Mesendoderm (in vitro differentiated cells): ENCODE measurements around the gene SLC7A8.

Experiments used
- DNase-seq: peaks from one replicate; pipeline ENCODE4 v3.0.0; 2013
- H2AK5ac ChIP-seq: 2 replicates; pipeline ENCODE4 v1.6.1; 2013; ENCODE audit warnings: low read length, inconsistent platforms
- H2BK120ac ChIP-seq: 2 replicates; pipeline ENCODE4 v1.6.1; 2013; ENCODE audit warnings: low read depth, mild to moderate bottlenecking, low read length, moderate library complexity, mixed read lengths
- H2BK15ac ChIP-seq: replicated peaks from 2 replicates; pipeline ENCODE4 v1.6.1; 2013; ENCODE audit warnings: low read depth, mild to moderate bottlenecking, moderate library complexity
- H2BK5ac ChIP-seq: 2 replicates; pipeline ENCODE4 v1.6.1; 2013; ENCODE audit warnings: low read length, inconsistent platforms
- H3K18ac ChIP-seq: 2 replicates; pipeline ENCODE4 v1.6.1; 2013; ENCODE audit warnings: mild to moderate bottlenecking, low read length, mixed read lengths
- H3K23ac ChIP-seq: one replicate; pipeline ENCODE4 v1.6.1; 2013; ENCODE audit warnings: low read length
- H3K27ac ChIP-seq: 2 replicates; pipeline ENCODE4 v1.5.1; 2013; ENCODE audit warnings: low read depth, mild to moderate bottlenecking, inconsistent platforms, low read length, moderate library complexity
- H3K27me3 ChIP-seq: 2 replicates; pipeline ENCODE4 v1.6.1; 2013; ENCODE audit warnings: low read length, control low read depth, mild to moderate bottlenecking, inconsistent platforms; ENCODE audit not compliant: insufficient read depth, poor library complexity
- H3K36me3 ChIP-seq: 2 replicates; pipeline ENCODE4 v1.6.1; 2013; ENCODE audit warnings: low read length, inconsistent platforms; ENCODE audit not compliant: control insufficient read depth, insufficient read depth
- H3K4ac ChIP-seq: one replicate; pipeline ENCODE4 v1.6.1; 2013; ENCODE audit warnings: low read depth, mild to moderate bottlenecking, low read length, moderate library complexity
- H3K4me1 ChIP-seq: 2 replicates; pipeline ENCODE4 v1.6.1; 2013; ENCODE audit warnings: low read depth, low read length, inconsistent platforms; ENCODE audit not compliant: control insufficient read depth
- H3K4me2 ChIP-seq: 2 replicates; pipeline ENCODE4 v1.6.1; 2013; ENCODE audit warnings: low read length
- H3K4me3 ChIP-seq: 2 replicates; pipeline ENCODE4 v1.5.1; 2013; ENCODE audit warnings: mild to moderate bottlenecking, low read length
- H3K56ac ChIP-seq: one replicate; pipeline ENCODE4 v1.6.1; 2013; ENCODE audit warnings: low read length
- H3K79me1 ChIP-seq: 2 replicates; pipeline ENCODE4 v1.6.1; 2013; ENCODE audit warnings: low read length, inconsistent platforms
- H3K79me2 ChIP-seq: 2 replicates; pipeline ENCODE4 v1.6.1; 2013; ENCODE audit warnings: mild to moderate bottlenecking, low read length; ENCODE audit not compliant: control insufficient read depth, insufficient read depth
- H3K9ac ChIP-seq: 2 replicates; pipeline ENCODE4 v1.6.1; 2013; ENCODE audit warnings: low read length, inconsistent platforms
- H4K5ac ChIP-seq: one replicate; pipeline ENCODE4 v1.6.1; 2013; ENCODE audit warnings: low read length
- H4K8ac ChIP-seq: one replicate; pipeline ENCODE4 v1.6.1; 2013; ENCODE audit warnings: low read depth, mild to moderate bottlenecking, control low read depth, low read length, moderate library complexity
- WGBS: extraction: QIAGEN DNeasy Blood & Tissue Kit; methylation state at CpG from one replicate; pipeline ENCODE4 v1.1.7; 2013; ENCODE audit warnings: low lambda C conversion rate, missing lambda C conversion rate; ENCODE audit not compliant: insufficient coverage; ENCODE audit errors: extremely low coverage; 5-methylcytosine and 5-hydroxymethylcytosine counted together

Gene SLC7A8

DNA sequence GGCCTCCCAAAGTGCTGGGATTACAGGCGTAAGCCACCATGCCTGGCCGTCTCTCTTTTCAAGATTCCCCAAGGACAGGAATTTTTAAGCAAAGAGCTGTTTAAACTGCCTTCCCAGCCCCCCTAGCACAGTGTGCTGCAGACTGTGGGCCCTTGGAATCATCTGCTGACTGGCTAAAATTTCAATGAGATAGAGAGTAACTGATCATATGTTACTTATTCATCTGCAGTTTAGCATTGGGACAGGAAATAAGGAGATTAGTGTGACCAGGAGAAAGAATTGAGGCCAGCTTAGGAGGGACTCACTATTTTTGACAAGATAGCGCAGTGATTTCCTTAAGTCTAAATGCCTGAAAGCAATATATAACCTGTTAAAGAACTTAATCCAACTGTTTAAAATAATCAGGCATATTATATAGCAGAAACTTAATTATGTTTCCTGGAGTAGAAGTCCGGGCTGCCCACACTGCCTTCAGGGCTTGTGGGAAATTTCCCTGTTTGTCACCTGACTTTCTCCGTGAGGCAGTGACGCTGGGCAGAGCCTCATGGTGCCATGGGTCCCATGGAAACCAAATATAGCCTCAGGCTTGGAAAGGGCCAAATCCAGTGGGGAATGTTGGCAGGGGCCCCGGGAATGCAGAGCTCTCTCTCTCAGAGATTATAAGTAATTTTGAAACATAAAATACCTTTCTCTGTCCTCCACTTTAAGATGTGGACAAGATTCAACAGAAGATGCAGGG is 41.6 kb downstream of the SLC7A8 start:
- DNase-seq, result peak; percentile 71
- no peak overlapping the region for H3K27ac ChIP-seq
- H4K5ac ChIP-seq, result no peak overlapping the region
- no peak overlapping the region for H2BK15ac ChIP-seq
- peaks cover 2% of the 10 kb centered on the region for H3K36me3 ChIP-seq
- no peaks in the 10 kb centered on the region for H3K27me3 ChIP-seq
- H3K56ac ChIP-seq, result no peak overlapping the region
- no peak overlapping the region for H3K18ac ChIP-seq
- no peak overlapping the region for H3K23ac ChIP-seq
- H3K4ac ChIP-seq, result no peak overlapping the region
- no peak overlapping the region for H2AK5ac ChIP-seq
- no peak overlapping the region for H2BK120ac ChIP-seq
- H2BK5ac ChIP-seq, result no peak overlapping the region
- no peak overlapping the region for H3K4me3 ChIP-seq
- H3K79me1 ChIP-seq, result no peaks in the 10 kb centered on the region
- H3K79me2 ChIP-seq, result no peaks in the 10 kb centered on the region
- H3K4me1 ChIP-seq, result no peaks in the 10 kb centered on the region
- no peak overlapping the region for H3K4me2 ChIP-seq
- no peak overlapping the region for H3K9ac ChIP-seq
- no CpG with 5 or more reads among the region's 7 CpGs for WGBS
- H4K8ac ChIP-seq, result no peak overlapping the region

DNA sequence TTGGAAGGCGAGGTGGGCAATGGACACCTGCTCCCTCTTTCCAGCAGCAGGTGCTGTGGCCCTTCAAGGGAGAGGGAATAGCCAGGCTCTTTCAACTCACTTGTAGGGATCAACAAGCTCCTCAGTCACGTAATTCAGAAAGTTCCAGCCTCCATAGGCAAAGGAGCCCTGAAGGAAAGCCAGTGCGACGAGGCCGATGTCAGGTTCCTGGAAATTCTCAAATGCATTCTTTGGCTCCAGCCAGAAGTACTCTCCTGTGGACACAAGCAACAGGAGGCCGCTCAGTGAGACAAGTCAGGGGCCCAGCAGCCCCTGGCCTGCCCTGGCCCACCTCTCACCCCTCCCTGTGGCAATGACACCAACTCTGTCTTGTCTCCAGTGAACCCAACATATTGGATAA is 43.1 kb downstream of the SLC7A8 start:
- no peak overlapping the region for H3K4ac ChIP-seq
- no peaks in the 10 kb centered on the region for H3K4me1 ChIP-seq
- H3K79me2 ChIP-seq, result no peaks in the 10 kb centered on the region
- no peak overlapping the region for H3K18ac ChIP-seq
- no peak overlapping the region for H2BK120ac ChIP-seq
- H2BK5ac ChIP-seq, result no peak overlapping the region
- H3K4me3 ChIP-seq, result no peak overlapping the region
- H3K23ac ChIP-seq, result no peak overlapping the region
- WGBS, result no CpG with 5 or more reads among the region's 6 CpGs
- H3K4me2 ChIP-seq, result no peak overlapping the region
- no peaks in the 10 kb centered on the region for H3K79me1 ChIP-seq
- no peak for DNase-seq
- no peak overlapping the region for H2BK15ac ChIP-seq
- no peak overlapping the region for H3K56ac ChIP-seq
- H4K8ac ChIP-seq, result no peak overlapping the region
- H3K36me3 ChIP-seq, result peaks cover 3% of the 10 kb centered on the region
- H2AK5ac ChIP-seq, result no peak overlapping the region
- H4K5ac ChIP-seq, result no peak overlapping the region
- no peak overlapping the region for H3K9ac ChIP-seq
- no peaks in the 10 kb centered on the region for H3K27me3 ChIP-seq
- H3K27ac ChIP-seq, result no peak overlapping the region

DNA sequence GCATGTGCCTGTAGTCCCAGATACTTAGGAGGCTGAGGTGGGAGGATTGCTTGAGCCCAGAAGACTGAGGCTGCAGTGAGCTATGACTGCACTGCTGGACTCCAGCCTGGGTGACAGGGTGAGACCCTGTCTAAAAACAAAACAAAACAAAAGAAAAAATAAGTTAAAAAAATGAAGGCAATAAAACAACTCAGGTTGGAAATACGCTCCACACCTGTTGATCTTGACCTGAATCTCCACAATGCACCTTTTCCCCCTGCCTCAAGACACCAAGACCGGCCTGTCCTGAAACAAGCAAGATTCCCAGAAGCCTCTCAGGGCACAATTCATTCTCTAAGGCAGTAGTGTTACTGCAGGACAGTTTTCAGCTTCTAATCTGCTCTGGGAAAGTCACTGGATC is 43.6 kb downstream of the SLC7A8 start:
- no peak overlapping the region for H3K4me3 ChIP-seq
- no peak overlapping the region for H2BK120ac ChIP-seq
- H3K4ac ChIP-seq, result no peak overlapping the region
- DNase-seq, result no peak
- H2BK5ac ChIP-seq, result no peak overlapping the region
- no peak overlapping the region for H4K5ac ChIP-seq
- no peak overlapping the region for H3K23ac ChIP-seq
- no peak overlapping the region for H4K8ac ChIP-seq
- H3K56ac ChIP-seq, result no peak overlapping the region
- H3K4me2 ChIP-seq, result no peak overlapping the region
- H3K4me1 ChIP-seq, result no peaks in the 10 kb centered on the region
- no peak overlapping the region for H3K9ac ChIP-seq
- H2AK5ac ChIP-seq, result no peak overlapping the region
- H3K79me1 ChIP-seq, result no peaks in the 10 kb centered on the region
- no peaks in the 10 kb centered on the region for H3K79me2 ChIP-seq
- no peak overlapping the region for H2BK15ac ChIP-seq
- H3K36me3 ChIP-seq, result peaks cover 3% of the 10 kb centered on the region
- H3K27ac ChIP-seq, result no peak overlapping the region
- H3K18ac ChIP-seq, result no peak overlapping the region
- no CpG with 5 or more reads among the region's 2 CpGs for WGBS
- H3K27me3 ChIP-seq, result no peaks in the 10 kb centered on the region

DNA sequence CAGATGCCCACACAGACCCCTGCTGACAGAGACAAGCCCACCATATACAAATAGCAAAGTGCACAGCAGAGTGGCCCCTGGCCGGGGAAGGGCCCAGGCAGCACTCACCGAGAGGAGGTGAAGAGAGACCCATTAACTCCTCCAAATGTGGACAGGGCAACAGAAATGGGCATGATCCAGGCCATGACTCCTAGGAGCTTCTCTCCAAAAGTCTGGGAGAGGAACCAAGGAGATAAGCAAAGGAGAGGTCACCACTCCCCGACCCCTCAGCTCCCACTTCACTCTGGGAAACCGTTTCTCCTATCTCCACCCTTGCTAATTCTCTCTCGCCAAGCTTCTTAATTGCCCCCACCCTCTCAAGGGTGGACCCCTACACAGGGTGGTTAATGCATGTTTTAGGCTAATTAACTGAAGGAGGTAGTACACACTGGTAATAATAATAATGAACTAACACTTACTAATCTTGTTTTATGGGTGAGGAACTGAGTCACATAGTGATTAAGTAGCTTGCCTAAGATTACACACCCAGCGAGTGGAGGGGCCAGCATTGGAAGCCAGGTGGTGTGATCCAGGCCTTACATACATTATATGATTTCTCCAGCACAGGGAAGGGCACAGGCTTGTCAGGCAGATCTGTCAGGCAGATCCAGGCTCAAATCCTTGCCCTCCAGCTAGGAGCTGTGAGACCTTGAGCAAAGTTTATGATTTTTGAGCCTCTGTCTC is 45.5 kb downstream of the SLC7A8 start:
- Histone ChIP-seq H3K27ac (no peak overlapping the region), H4K5ac (no peak overlapping the region), H3K4me2 (no peak overlapping the region), H2BK15ac (no peak overlapping the region), H3K4me1 (no peaks in the 10 kb centered on the region), H3K9ac (no peak overlapping the region), H3K23ac (no peak overlapping the region), H2BK5ac (no peak overlapping the region), H4K8ac (no peak overlapping the region), H3K79me1 (no peaks in the 10 kb centered on the region), H3K4ac (no peak overlapping the region), H2BK120ac (no peak overlapping the region), H2AK5ac (no peak overlapping the region), H3K27me3 (no peaks in the 10 kb centered on the region), H3K36me3 (peaks cover 2% of the 10 kb centered on the region), H3K79me2 (no peaks in the 10 kb centered on the region), H3K4me3 (no peak overlapping the region), H3K18ac (no peak overlapping the region), H3K56ac (no peak overlapping the region)
- no CpG with 5 or more reads among the region's 6 CpGs for WGBS
- DNase-seq, result no peak

DNA sequence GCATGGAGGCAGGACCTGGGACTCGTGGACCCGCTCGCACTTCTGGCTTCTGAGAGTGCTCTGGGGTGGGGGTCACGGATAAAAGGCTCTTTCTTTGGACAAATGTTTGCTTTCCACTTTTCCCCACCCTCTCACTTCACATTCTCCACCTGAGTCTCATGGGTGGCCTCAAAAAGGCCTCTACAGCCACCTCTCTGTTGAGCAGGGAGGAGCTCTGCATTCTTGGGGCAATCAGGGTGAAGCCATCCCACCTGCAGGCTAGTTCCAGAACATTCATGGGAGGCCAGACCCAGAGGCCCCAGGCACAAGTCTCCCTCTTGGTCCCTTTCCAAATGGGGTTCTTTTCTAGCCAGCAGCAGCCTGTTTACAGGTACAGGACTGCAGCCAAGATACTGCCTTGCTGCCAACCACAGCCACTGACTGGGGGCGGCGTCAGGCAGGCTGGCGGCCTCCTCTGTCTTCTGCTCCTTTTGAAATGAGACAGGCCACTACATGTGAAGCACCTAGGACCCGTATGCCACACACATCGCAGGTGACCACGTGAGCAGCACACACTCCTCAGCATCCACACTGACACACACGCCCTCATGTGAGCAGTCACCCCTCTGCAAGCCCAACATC is 46.2 kb downstream of the SLC7A8 start:
- Histone ChIP-seq H3K36me3 (peaks cover 2% of the 10 kb centered on the region), H2BK120ac (no peak overlapping the region), H3K56ac (no peak overlapping the region), H3K18ac (no peak overlapping the region), H2AK5ac (no peak overlapping the region), H3K9ac (no peak overlapping the region), H3K79me2 (no peaks in the 10 kb centered on the region), H2BK5ac (no peak overlapping the region), H3K4me1 (no peaks in the 10 kb centered on the region), H3K4me2 (no peak overlapping the region), H3K27me3 (no peaks in the 10 kb centered on the region), H3K4ac (no peak overlapping the region), H2BK15ac (no peak overlapping the region), H3K4me3 (no peak overlapping the region), H3K79me1 (no peaks in the 10 kb centered on the region), H3K23ac (no peak overlapping the region), H4K8ac (no peak overlapping the region), H4K5ac (no peak overlapping the region), H3K27ac (no peak overlapping the region)
- DNase-seq, result no peak
- WGBS, result no CpG with 5 or more reads among the region's 11 CpGs
